ENCODE measurements around the gene CNTNAP2. TPM values are rescaled to one million over a fixed set of nuclear protein-coding genes. Genes with fewer than 3 reads are reported as not detected.

CNTNAP2 gene
- total RNA-seq, 4 donors from 2014 or later = 0.29 to 0.88 (median 0.33) TPM; not detected in 1

DNA sequence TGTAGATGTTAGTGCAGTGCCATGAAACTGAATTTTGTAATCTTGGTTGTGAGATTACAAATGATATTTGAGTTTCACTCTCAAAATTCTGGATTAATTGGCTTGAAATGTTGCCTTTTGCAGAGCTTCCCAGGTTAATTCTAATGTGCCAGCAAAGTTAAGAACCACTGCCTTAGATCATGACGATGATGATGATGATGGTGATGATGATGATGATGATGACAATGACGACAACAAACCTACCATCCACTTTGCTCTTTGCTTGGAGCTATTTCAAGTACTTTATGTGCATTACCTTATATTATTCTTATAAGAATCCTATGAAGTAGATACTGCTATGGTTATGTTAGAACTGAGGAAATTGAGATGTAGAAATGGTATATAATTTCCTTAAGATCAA, 261.6 kb downstream of the CNTNAP2 start:
- no peak overlapping the region for H3K4me3 ChIP-seq (replicated peaks in 1 of 3)
- no peak overlapping the region for H3K27ac ChIP-seq
- H3K36me3 ChIP-seq = no peaks in the 10 kb centered on the region
- H3K27me3 ChIP-seq = no peaks in the 10 kb centered on the region
- H3K4me1 ChIP-seq = no peaks in the 10 kb centered on the region
- no peaks in the 10 kb centered on the region for H3K9me3 ChIP-seq
- WGBS, 2 donors = 92% methylated on average over 2 of the region's 2 CpGs
- TF ChIP-seq, protein P1, sequence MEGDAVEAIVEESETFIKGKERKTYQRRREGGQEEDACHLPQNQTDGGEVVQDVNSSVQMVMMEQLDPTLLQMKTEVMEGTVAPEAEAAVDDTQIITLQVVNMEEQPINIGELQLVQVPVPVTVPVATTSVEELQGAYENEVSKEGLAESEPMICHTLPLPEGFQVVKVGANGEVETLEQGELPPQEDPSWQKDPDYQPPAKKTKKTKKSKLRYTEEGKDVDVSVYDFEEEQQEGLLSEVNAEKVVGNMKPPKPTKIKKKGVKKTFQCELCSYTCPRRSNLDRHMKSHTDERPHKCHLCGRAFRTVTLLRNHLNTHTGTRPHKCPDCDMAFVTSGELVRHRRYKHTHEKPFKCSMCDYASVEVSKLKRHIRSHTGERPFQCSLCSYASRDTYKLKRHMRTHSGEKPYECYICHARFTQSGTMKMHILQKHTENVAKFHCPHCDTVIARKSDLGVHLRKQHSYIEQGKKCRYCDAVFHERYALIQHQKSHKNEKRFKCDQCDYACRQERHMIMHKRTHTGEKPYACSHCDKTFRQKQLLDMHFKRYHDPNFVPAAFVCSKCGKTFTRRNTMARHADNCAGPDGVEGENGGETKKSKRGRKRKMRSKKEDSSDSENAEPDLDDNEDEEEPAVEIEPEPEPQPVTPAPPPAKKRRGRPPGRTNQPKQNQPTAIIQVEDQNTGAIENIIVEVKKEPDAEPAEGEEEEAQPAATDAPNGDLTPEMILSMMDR (IDR thresholded peaks at IDR 0.05) = no peak
- no peak for TF ChIP-seq POLR2A (IDR thresholded peaks at IDR 0.05)
- intact Hi-C loops (cut with DNase I) = no loop called here
- DNase-seq = no peak

DNA sequence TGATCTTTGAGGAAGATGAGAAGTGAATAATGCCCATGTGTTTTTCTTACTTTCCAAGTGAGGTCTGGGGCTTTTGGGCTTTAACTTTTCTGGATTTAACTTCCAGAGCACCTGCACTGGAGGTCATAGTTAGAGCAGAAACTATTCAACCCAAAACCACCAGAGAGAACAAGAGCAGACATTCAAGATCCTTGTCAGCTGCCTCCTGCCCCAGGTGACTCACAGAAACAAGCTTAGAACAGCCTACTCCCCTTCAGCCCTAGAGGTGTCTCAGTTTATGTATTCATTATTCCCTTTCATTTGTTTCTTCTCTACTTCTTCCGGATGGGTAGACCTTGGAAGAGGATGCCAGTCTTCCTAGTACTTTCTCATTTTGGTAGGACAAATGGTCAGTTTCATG, 270.5 kb downstream of the CNTNAP2 start:
- H3K4me3 ChIP-seq (replicated peaks in 1 of 3) = no peak overlapping the region
- no peak for DNase-seq
- TF ChIP-seq, protein P1 (IDR thresholded peaks at IDR 0.05) = no peak
- no peak for TF ChIP-seq POLR2A (IDR thresholded peaks at IDR 0.05)
- H3K9me3 ChIP-seq = no peaks in the 10 kb centered on the region
- H3K27ac ChIP-seq = no peak overlapping the region
- no peaks in the 10 kb centered on the region for H3K4me1 ChIP-seq
- H3K27me3 ChIP-seq = no peaks in the 10 kb centered on the region
- 93 to 100% methylated on average over 1 of the region's 1 CpG for WGBS, 2 donors
- intact Hi-C loops (cut with DNase I) = no loop called here
- H3K36me3 ChIP-seq = no peaks in the 10 kb centered on the region

DNA sequence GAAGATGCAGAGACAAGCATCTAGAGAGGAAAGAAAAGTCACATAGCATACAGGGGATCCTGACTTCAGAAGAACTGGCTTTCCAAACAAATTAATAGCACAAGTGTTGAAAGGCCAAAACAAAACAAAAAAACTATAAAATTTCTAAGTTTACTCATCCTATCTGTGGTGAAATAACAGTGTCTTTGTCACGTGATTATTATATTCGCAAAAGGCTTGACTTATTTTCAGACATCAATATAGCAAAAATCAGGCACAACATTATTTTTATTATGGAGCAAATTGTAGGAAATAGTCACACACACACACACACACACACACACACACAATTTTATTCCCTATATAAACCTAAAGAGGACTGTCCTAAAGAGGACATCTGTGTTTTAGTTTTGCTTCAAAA, 272.3 kb downstream of the CNTNAP2 start:
- WGBS, 2 donors = 85 to 88% methylated on average over 2 of the region's 2 CpGs
- Histone ChIP-seq H3K4me1 (no peaks in the 10 kb centered on the region), H3K4me3 (replicated peaks in 1 of 3) (no peak overlapping the region)

DNA sequence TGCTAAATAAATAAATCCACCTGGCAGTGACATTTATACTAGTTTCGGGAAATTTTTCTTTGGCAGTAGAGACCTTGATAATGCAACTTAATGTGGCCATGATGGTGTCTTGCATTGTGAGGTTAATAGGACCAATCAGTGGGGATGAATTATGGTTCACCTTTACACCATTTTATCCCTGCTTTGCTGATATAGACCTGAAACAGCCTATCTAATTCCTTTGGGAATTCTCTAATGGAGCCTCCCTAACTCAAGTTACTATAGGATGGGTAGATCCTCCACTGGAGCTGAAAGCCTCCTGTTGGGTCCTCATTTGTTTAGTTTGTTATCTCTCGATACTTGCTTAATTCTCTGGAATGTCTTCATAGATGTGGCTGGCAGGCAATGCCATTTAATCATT, 276.7 kb downstream of the CNTNAP2 start:
- no peaks in the 10 kb centered on the region for H3K36me3 ChIP-seq
- 83 to 93% methylated on average over 2 of the region's 2 CpGs for WGBS, 2 donors
- no peaks in the 10 kb centered on the region for H3K9me3 ChIP-seq
- H3K4me1 ChIP-seq = no peaks in the 10 kb centered on the region
- no peak overlapping the region for H3K4me3 ChIP-seq (replicated peaks in 1 of 3)
- TF ChIP-seq, protein P1 (IDR thresholded peaks at IDR 0.05) = no peak
- no peak for TF ChIP-seq POLR2A (IDR thresholded peaks at IDR 0.05)
- H3K27me3 ChIP-seq = no peaks in the 10 kb centered on the region
- no peak for DNase-seq
- intact Hi-C loops (cut with DNase I) = no loop called here
- no peak overlapping the region for H3K27ac ChIP-seq

More for the DNA sequence above, 272.3 kb downstream of the CNTNAP2 start:
- Histone ChIP-seq H3K9me3 (no peaks in the 10 kb centered on the region), H3K27ac (no peak overlapping the region), H3K36me3 (no peaks in the 10 kb centered on the region), H3K27me3 (no peaks in the 10 kb centered on the region)
- intact Hi-C loops (cut with DNase I) = no loop called here
- TF ChIP-seq, protein P1 (IDR thresholded peaks at IDR 0.05) = no peak
- no peak for TF ChIP-seq POLR2A (IDR thresholded peaks at IDR 0.05)
- no peak for DNase-seq

DNA sequence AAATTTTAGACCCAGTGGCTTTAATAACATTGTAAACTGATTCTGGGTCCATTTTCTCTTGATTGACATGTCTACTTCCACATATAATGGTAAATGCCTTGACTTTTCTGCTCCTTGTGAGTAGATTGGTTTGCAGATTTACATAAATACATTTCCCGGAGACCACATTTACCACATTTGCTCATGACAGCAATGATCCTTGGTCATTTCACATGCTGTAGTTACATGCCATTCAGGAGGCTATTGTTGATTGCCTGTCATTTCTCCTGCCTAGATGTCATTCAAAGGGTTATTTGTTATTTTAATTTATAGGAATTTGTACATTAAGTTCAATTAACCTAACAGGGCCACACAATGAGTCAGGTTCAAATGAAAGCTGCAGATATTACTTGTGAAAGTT, 280.5 kb downstream of the CNTNAP2 start:
- Histone ChIP-seq H3K9me3 (no peaks in the 10 kb centered on the region), H3K27me3 (no peaks in the 10 kb centered on the region), H3K27ac (no peak overlapping the region), H3K36me3 (no peaks in the 10 kb centered on the region), H3K4me3 (replicated peaks in 1 of 3) (no peak overlapping the region), H3K4me1 (no peaks in the 10 kb centered on the region)
- intact Hi-C loops (cut with DNase I) = no loop called here
- 94 to 95% methylated on average over 1 of the region's 1 CpG for WGBS, 2 donors
- DNase-seq = no peak
- TF ChIP-seq POLR2A (IDR thresholded peaks at IDR 0.05) = no peak
- TF ChIP-seq, protein P1 (IDR thresholded peaks at IDR 0.05) = no peak
